ENCODE data around the gene IL18R1.

DNA sequence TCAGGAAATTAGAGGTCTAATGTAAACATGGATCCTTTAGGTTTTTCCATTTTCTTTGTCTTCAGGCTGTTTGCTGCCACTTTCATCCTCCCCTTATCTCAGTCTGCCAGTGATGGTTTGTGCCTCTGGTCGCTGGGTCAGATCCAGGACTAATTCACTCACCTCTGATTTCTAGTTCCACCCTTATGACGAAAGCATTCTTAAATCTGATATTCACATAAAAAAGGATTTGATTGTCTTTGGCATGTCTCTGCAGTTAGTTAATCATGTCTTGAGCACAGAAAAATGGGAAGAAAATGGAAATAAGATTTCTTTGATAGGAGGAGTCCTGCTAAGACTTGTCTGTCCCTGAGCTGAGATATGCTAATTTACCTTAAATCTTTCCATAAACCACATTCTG is 39.7 kb upstream of the IL18R1 start:
- TF ChIP-seq CTCF (IDR thresholded peaks at IDR 0.05) (no peak), POLR2A (IDR thresholded peaks at IDR 0.05) (no peak)
